Endothelial cell of umbilical vein (primary cell): ENCODE measurements around the gene APP. TPM values are rescaled to one million over a fixed set of nuclear protein-coding genes. Genes with fewer than 3 reads are reported as not detected.

Experiments
- BruUV-seq: library from RNA; stranded (reverse); fragments of 400-500 nt; replicated peaks from 2 replicates; lab custom pipeline; 2021; lab: Mats Ljungman, UMichigan
- CTCF ChIA-PET: fragments of 300-600, 350-600 bp; sonication (Branson Sonifier 250); formaldehyde crosslinking; loops from one replicate; lab custom pipeline; 2021; ENCODE audit warnings: antibody characterized with exemption, inconsistent platforms; lab: Charles Lee
- POLR2A ChIA-PET: fragments of 300-600, 350-600 bp; sonication (Branson Sonifier 250); formaldehyde crosslinking; loops from one replicate; lab custom pipeline; 2021; ENCODE audit warnings: antibody characterized with exemption, inconsistent platforms; lab: Charles Lee
- DNase-seq: peaks from one replicate; pipeline ENCODE4 v3.0.0-alpha.2; 2011; ENCODE audit warnings: low read depth, low spot score
- FAIRE-seq: peaks from 2 replicates; lab custom pipeline; 2011; peaks lifted over from hg19 to GRCh38; lab: Jason Lieb, UNC
- H2AFZ ChIP-seq: 2 replicates; pipeline ENCODE4 v1.6.0; 2012; ENCODE audit warnings: low read depth, low read length, control low read depth, inconsistent platforms
- H3K27ac ChIP-seq: 2 replicates; pipeline ENCODE4 v1.5.1; 2011; ENCODE audit warnings: low read depth, mild to moderate bottlenecking, control low read depth, low read length, moderate library complexity; ENCODE audit not compliant: insufficient read depth
- H3K27me3 ChIP-seq, 2 experiments: 2 replicates each; pipeline versions ENCODE4 v1.6.0 to v1.6.1; 2011; ENCODE audit warnings: low read length in 2 of 2, mixed read lengths in 1 of 2; ENCODE audit not compliant: control insufficient read depth in 2 of 2, insufficient read depth in 2 of 2
- H3K36me3 ChIP-seq, 2 experiments: 2 replicates in 1 of 2; 3 replicates in 1 of 2; pipeline ENCODE4 v1.5.1; 2011; ENCODE audit warnings: low read length in 2 of 2, mild to moderate bottlenecking in 1 of 2, moderate library complexity in 1 of 2; ENCODE audit not compliant: control insufficient read depth in 2 of 2, insufficient read depth in 2 of 2; ENCODE audit errors: extremely low read depth in 1 of 2
- H3K4me1 ChIP-seq: 3 replicates; pipeline ENCODE4 v1.5.1; 2011; ENCODE audit warnings: mild to moderate bottlenecking, low read length; ENCODE audit not compliant: control insufficient read depth, insufficient read depth; ENCODE audit errors: extremely low read depth
- H3K4me2 ChIP-seq: 2 replicates; pipeline ENCODE4 v1.6.1; 2011; ENCODE audit warnings: low read length, control low read depth, mixed read lengths; ENCODE audit not compliant: insufficient read depth
- H3K4me3 ChIP-seq, 3 experiments: fragments of 200-600 bp in 1 of 3; sonication (generic), shearing (Covaris generic) in 1 of 3; replicated peaks in 1 of 3; 2 replicates each; pipeline ENCODE4 v1.5.1; 2011 to 2016; ENCODE audit warnings: control low read depth in 3 of 3, low read length in 3 of 3, mild to moderate bottlenecking in 2 of 3, inconsistent platforms in 1 of 3, low read depth in 1 of 3, moderate library complexity in 1 of 3; ENCODE audit not compliant: insufficient read depth in 1 of 3
- H3K79me2 ChIP-seq: 2 replicates; pipeline ENCODE4 v1.6.0; 2012; ENCODE audit warnings: low read length, inconsistent platforms; ENCODE audit not compliant: control insufficient read depth, insufficient read depth
- H3K9ac ChIP-seq: replicated peaks from 2 replicates; pipeline ENCODE3; 2011; ENCODE audit warnings: low read length, control low read depth; ENCODE audit not compliant: insufficient read depth; ENCODE audit errors: extremely low read depth
- H3K9me1 ChIP-seq: replicated peaks from 3 replicates; pipeline ENCODE4 v1.6.0; 2011; ENCODE audit warnings: mild to moderate bottlenecking, low read length; ENCODE audit not compliant: control insufficient read depth, insufficient read depth; ENCODE audit errors: extremely low read depth
- H3K9me3 ChIP-seq: replicated peaks from 2 replicates; pipeline ENCODE4 v1.5.1; 2012; ENCODE audit warnings: low read length, inconsistent platforms; ENCODE audit not compliant: control insufficient read depth, insufficient read depth
- H4K20me1 ChIP-seq: replicated peaks from 2 replicates; pipeline ENCODE3; 2011; ENCODE audit warnings: mild to moderate bottlenecking, low read length; ENCODE audit not compliant: control insufficient read depth, insufficient read depth; ENCODE audit errors: extremely low read depth
- CTCF ChIP-seq, 2 donors: IDR thresholded peaks; 1 replicate in 1 of 2; 2 replicates in 1 of 2; pipeline ENCODE4 v1.5.1; 2011; ENCODE audit warnings: low read length in 2 of 2, mild to moderate bottlenecking in 2 of 2, moderate library complexity in 2 of 2, control low read depth in 1 of 2, inconsistent platforms in 1 of 2, low read depth in 1 of 2; ENCODE audit not compliant: insufficient read depth in 1 of 2; ENCODE audit errors: extremely low read depth in 1 of 2
- EZH2 ChIP-seq: IDR thresholded peaks from 2 replicates; pipeline ENCODE4 v1.6.1; 2012; ENCODE audit warnings: borderline replicate concordance, low read depth, mild to moderate bottlenecking, moderate library complexity, low read length, inconsistent platforms; ENCODE audit not compliant: severe bottlenecking
- FOS ChIP-seq: IDR thresholded peaks from 2 replicates; pipeline ENCODE4 v1.6.1; 2011; ENCODE audit warnings: mild to moderate bottlenecking, low read length, moderate library complexity, borderline replicate concordance; ENCODE audit not compliant: insufficient read depth
- GATA2 ChIP-seq: IDR thresholded peaks from 2 replicates; pipeline ENCODE4 v1.7.0; 2011; ENCODE audit warnings: low read depth, mild to moderate bottlenecking, moderate library complexity, mixed read lengths, low read length; ENCODE audit not compliant: insufficient read length, insufficient read depth
- JUN ChIP-seq: IDR thresholded peaks from 2 replicates; pipeline ENCODE4 v1.6.1; 2011; ENCODE audit warnings: borderline replicate concordance, low read depth; ENCODE audit not compliant: insufficient read length, insufficient read depth
- MAX ChIP-seq: IDR thresholded peaks from 2 replicates; pipeline ENCODE4 v1.6.1; 2011; ENCODE audit not compliant: insufficient read depth, insufficient read length
- MYC ChIP-seq: IDR thresholded peaks from one replicate; pipeline ENCODE4 v1.6.1; 2011; ENCODE audit warnings: mild to moderate bottlenecking, low read depth, low read length
- POLR2A ChIP-seq: IDR thresholded peaks from 2 replicates; pipeline ENCODE4 v1.6.1; 2012; ENCODE audit warnings: low read depth, mild to moderate bottlenecking, control low read depth, low read length
- POLR2AphosphoS5 ChIP-seq: IDR thresholded peaks from 2 replicates; pipeline ENCODE4 v1.6.1; 2012; ENCODE audit warnings: low read depth, mild to moderate bottlenecking, control low read depth, low read length, moderate library complexity; ENCODE audit not compliant: insufficient read depth
- dilution Hi-C: fragments of 300-500 bp; cut with MboI; formaldehyde crosslinking; loops from one replicate; pipeline ENCODE4 v1.15.0; 2019; ENCODE audit warnings: low sequenced_read_pairs; ENCODE audit not compliant: extremely low pct_ligation_motif_present
- intact Hi-C: fragments of 100-400 bp; cut with micrococcal nuclease; formaldehyde crosslinking; loops from one replicate; pipeline ENCODE4 v1.10.0; 2022
- polyA plus RNA-seq, 4 experiments: library from polyadenylated mRNA; depleted of rRNA in 3 of 4; stranded (reverse) in 3 of 4; unstranded in 1 of 4; fragments of >200 nt; gene quantifications; 2 replicates each; pipeline versions ENCODE4 v1.2.1 to v1.2.3, GENCODE V29; 2011 to 2012; ENCODE audit warnings: missing spikeins in 1 of 4
- total RNA-seq: library from RNA; stranded (reverse); gene quantifications from 2 replicates; pipeline ENCODE4 v1.2.3, GENCODE V29; 2021

APP gene
- total and polyA plus RNA-seq, 2 donors (not counting 3 experiments of a cell fraction or from before 2014, with no cell fraction given): 914 to 928 TPM

GRCh38 chr21:26168371-26168770 is 2.2 kb downstream of the APP start:
- FAIRE-seq: no peak
- intact Hi-C loops (loop anchor here (2.0 to 5.0 kb wide), 6 partner anchors 20 to 561 kb away; partner anchors contain the start of gene MRPL39), dilution Hi-C loops (loop anchor here (25.0 kb wide), 1 partner anchor 281 kb away; no protein-coding TSS in a partner anchor)
- peaks cover 37% of the 10 kb centered on the region for H3K4me1 ChIP-seq
- no peaks in the 10 kb centered on the region for H3K9me3 ChIP-seq
- H3K79me2 ChIP-seq: peaks cover 71% of the 10 kb centered on the region
- H3K27ac ChIP-seq: peak overlapping the region; percentile 80
- ChIA-PET POLR2A (interaction anchor here (0.5 to 0.6 kb wide), 2 partner anchors 159 to 273 kb away, joined by 3 to 6 read pairs; no protein-coding TSS in a partner anchor), CTCF (interaction anchor here (0.7 to 2.7 kb wide), 28 partner anchors 8 to 378 kb away, joined by 3 to 18 read pairs (median 4); no protein-coding TSS in a partner anchor)
- peak overlapping the region; percentile 96 for H3K4me2 ChIP-seq
- H3K27me3 ChIP-seq: no peaks in the 10 kb centered on the region
- H3K9ac ChIP-seq: peak overlapping the region; percentile 90
- H3K4me3 ChIP-seq: peak overlapping the region; percentile 68 to 94 (median 91)
- TF ChIP-seq CTCF (IDR thresholded peaks at IDR 0.05; ENCODE audit: extremely low read depth in 1 of 2, insufficient read depth in 1 of 2, low read depth in 1 of 2, low read length in 2 of 2) (no peak), POLR2AphosphoS5 (no peak), MAX (no peak), EZH2 (no peak), FOS (no peak), JUN (no peak), MYC (no peak), POLR2A (no peak), GATA2 (no peak)
- H2AFZ ChIP-seq: no peak overlapping the region
- H3K9me1 ChIP-seq: no peaks in the 10 kb centered on the region
- DNase-seq: no peak
- no TSS peak for BruUV-seq
- H4K20me1 ChIP-seq: peaks cover under 1% of the 10 kb centered on the region
- H3K36me3 ChIP-seq: no peaks in the 10 kb centered on the region
